ENCODE data around the gene KPTN. TPM values are rescaled to one million over a fixed set of nuclear protein-coding genes. Genes with fewer than 3 reads are reported as not detected.

KPTN gene
- total RNA-seq, 2 donors from 2014 or later: 2.8 to 2.9 TPM

GRCh38 chr19:47503130-47503825 lies 19.3 kb upstream of the KPTN start:
- H3K4me1 ChIP-seq: peaks cover 0 to 23% of the 10 kb centered on the region in 2 donors
- H3K4me3 ChIP-seq: no peak overlapping the region
- no peak for TF ChIP-seq CTCF (IDR thresholded peaks at IDR 0.05)
- peaks cover 49% of the 10 kb centered on the region for H3K36me3 ChIP-seq
- peak overlapping the region in 1 of 2 donors; percentile 19 for H3K27ac ChIP-seq
- no peaks in the 10 kb centered on the region for H3K9me3 ChIP-seq
- DNase-seq (ENCODE audit: low spot score): no peak
- H3K27me3 ChIP-seq: no peaks in the 10 kb centered on the region

GRCh38 chr19:47499863-47500830 lies 16.1 kb upstream of the KPTN start:
- DNase-seq (ENCODE audit: low spot score): no peak
- Histone ChIP-seq H3K36me3 (peaks cover 72% of the 10 kb centered on the region), H3K27ac (no peak overlapping the region), H3K27me3 (no peaks in the 10 kb centered on the region), H3K4me1 (peaks cover 0 to 22% of the 10 kb centered on the region in 2 donors), H3K4me3 (no peak overlapping the region), H3K9me3 (no peaks in the 10 kb centered on the region)
- no peak for TF ChIP-seq CTCF (IDR thresholded peaks at IDR 0.05)

- TF ChIP-seq CTCF (IDR thresholded peaks at IDR 0.05): no peak
- no peaks in the 10 kb centered on the region for H3K9me3 ChIP-seq
- no peaks in the 10 kb centered on the region for H3K27me3 ChIP-seq
- peaks cover 0 to 29% of the 10 kb centered on the region in 2 donors for H3K4me1 ChIP-seq
- peaks cover 73% of the 10 kb centered on the region for H3K36me3 ChIP-seq
- DNase-seq (ENCODE audit: low spot score): no peak
- H3K4me3 ChIP-seq: no peak overlapping the region
- H3K27ac ChIP-seq: no peak overlapping the region
Observed at GRCh38 chr19:47499371-47499770, 15.4 kb upstream of the KPTN start.

GRCh38 chr19:47498561-47498960 lies 14.5 kb upstream of the KPTN start:
- no peak for DNase-seq (ENCODE audit: low spot score)
- no peak for TF ChIP-seq CTCF (IDR thresholded peaks at IDR 0.05)
- Histone ChIP-seq H3K27ac (peak overlapping the region in 1 of 2 donors; percentile 68), H3K9me3 (no peaks in the 10 kb centered on the region), H3K4me1 (peaks cover 0 to 36% of the 10 kb centered on the region in 2 donors), H3K4me3 (no peak overlapping the region), H3K27me3 (no peaks in the 10 kb centered on the region), H3K36me3 (peaks cover 67% of the 10 kb centered on the region)

- Histone ChIP-seq H3K4me1 (peaks cover 0 to 41% of the 10 kb centered on the region in 2 donors), H3K36me3 (peaks cover 67% of the 10 kb centered on the region), H3K27ac (peak overlapping the region; percentile 9 to 68), H3K9me3 (no peaks in the 10 kb centered on the region), H3K4me3 (no peak overlapping the region), H3K27me3 (no peaks in the 10 kb centered on the region)
- no peak for DNase-seq (ENCODE audit: low spot score)
- TF ChIP-seq CTCF (IDR thresholded peaks at IDR 0.05): no peak
Observed at GRCh38 chr19:47497821-47498520, 14.0 kb upstream of the KPTN start.

Measured in right atrium auricular region (tissue), 2 donors.